ENCODE results near the gene CABCOCO1. TPM values are rescaled to one million over a fixed set of nuclear protein-coding genes. Genes with fewer than 3 reads are reported as not detected.

The CABCOCO1 gene
- total RNA-seq, 1 experiment from 2014 or later, result not detected

- H3K4me3 ChIP-seq (ENCODE audit: low read depth, low read length), result no peak overlapping the region
- DNase-seq, result no peak
- CTCF ChIA-PET, result no interaction called here
- Mint-ChIP-seq H3K36me3 (ENCODE audit: insufficient read depth, unreplicated experiment) (no peaks in the 10 kb centered on the region), H3K27me3 (ENCODE audit: insufficient read depth, unreplicated experiment) (peaks cover 8% of the 10 kb centered on the region), H3K27ac (ENCODE audit: unreplicated experiment) (no peak overlapping the region), H3K9me3 (ENCODE audit: unreplicated experiment) (no peaks in the 10 kb centered on the region), H3K4me3 (ENCODE audit: unreplicated experiment) (no peak overlapping the region), H3K4me1 (ENCODE audit: low read depth, unreplicated experiment) (peaks cover 6% of the 10 kb centered on the region)
- no peaks in the 10 kb centered on the region for H3K36me3 ChIP-seq (ENCODE audit: control insufficient read depth, insufficient read depth, low read length)
- BruUV-seq (replicated peaks), result no TSS peak
- intact Hi-C loops (cut with micrococcal nuclease; ENCODE audit: unreplicated experiment), result no loop called here
- H3K9me3 ChIP-seq, result no peaks in the 10 kb centered on the region
- POLR2A ChIA-PET, result no interaction called here
- no peaks in the 10 kb centered on the region for H3K4me1 ChIP-seq
- H3K27me3 ChIP-seq (replicated peaks; ENCODE audit: control insufficient read depth, insufficient read depth, low read length), result peaks cover 2% of the 10 kb centered on the region; the same call in 1 of the 2 replicates
- TF ChIP-seq CTCF (IDR thresholded peaks at IDR 0.05; ENCODE audit: insufficient read depth in 1 of 2, low read depth in 1 of 2, low read length in 1 of 2, severe bottlenecking in 1 of 2, unreplicated experiment in 1 of 2), result no peak
These were observed 26.8 kb upstream of the CABCOCO1 start for GRCh38 chr10:61635932-61636331.

- intact Hi-C loops (cut with micrococcal nuclease; ENCODE audit: unreplicated experiment), result no loop called here
- BruUV-seq (replicated peaks), result no TSS peak
- H3K9me3 Mint-ChIP-seq (ENCODE audit: unreplicated experiment), result no peaks in the 10 kb centered on the region
- H3K4me1 Mint-ChIP-seq (ENCODE audit: low read depth, unreplicated experiment), result no peaks in the 10 kb centered on the region
- no peak overlapping the region for H3K4me3 ChIP-seq (ENCODE audit: low read depth, low read length)
- no peaks in the 10 kb centered on the region for H3K36me3 Mint-ChIP-seq (ENCODE audit: insufficient read depth, unreplicated experiment)
- H3K4me3 Mint-ChIP-seq (ENCODE audit: unreplicated experiment), result no peak overlapping the region
- H3K36me3 ChIP-seq (ENCODE audit: control insufficient read depth, insufficient read depth, low read length), result no peaks in the 10 kb centered on the region
- DNase-seq, result no peak
- POLR2A ChIA-PET, result no interaction called here
- peaks cover 3% of the 10 kb centered on the region; the same call in 1 of the 2 replicates for H3K27me3 ChIP-seq (replicated peaks; ENCODE audit: control insufficient read depth, insufficient read depth, low read length)
- no peak overlapping the region for H3K27ac Mint-ChIP-seq (ENCODE audit: unreplicated experiment)
- no peaks in the 10 kb centered on the region for H3K4me1 ChIP-seq
- H3K27me3 Mint-ChIP-seq (ENCODE audit: insufficient read depth, unreplicated experiment), result peaks cover 12% of the 10 kb centered on the region
- TF ChIP-seq CTCF (IDR thresholded peaks at IDR 0.05; ENCODE audit: insufficient read depth in 1 of 2, low read depth in 1 of 2, low read length in 1 of 2, severe bottlenecking in 1 of 2, unreplicated experiment in 1 of 2), result no peak
- H3K9me3 ChIP-seq, result no peaks in the 10 kb centered on the region
- CTCF ChIA-PET, result no interaction called here
These were observed 22.8 kb upstream of the CABCOCO1 start for GRCh38 chr10:61639952-61640351.

- ChIA-PET CTCF (no interaction called here), POLR2A (no interaction called here)
- no peak for DNase-seq
- no peaks in the 10 kb centered on the region for H3K36me3 Mint-ChIP-seq (ENCODE audit: insufficient read depth, unreplicated experiment)
- H3K4me3 ChIP-seq (ENCODE audit: low read depth, low read length), result no peak overlapping the region
- BruUV-seq (replicated peaks), result no TSS peak
- no peak overlapping the region for H3K4me3 Mint-ChIP-seq (ENCODE audit: unreplicated experiment)
- no peaks in the 10 kb centered on the region for H3K9me3 Mint-ChIP-seq (ENCODE audit: unreplicated experiment)
- H3K27me3 ChIP-seq (replicated peaks; ENCODE audit: control insufficient read depth, insufficient read depth, low read length), result peaks cover 3% of the 10 kb centered on the region; the same call in 1 of the 2 replicates
- intact Hi-C loops (cut with micrococcal nuclease; ENCODE audit: unreplicated experiment), result no loop called here
- no peaks in the 10 kb centered on the region for H3K4me1 Mint-ChIP-seq (ENCODE audit: low read depth, unreplicated experiment)
- no peak for TF ChIP-seq CTCF (IDR thresholded peaks at IDR 0.05; ENCODE audit: insufficient read depth in 1 of 2, low read depth in 1 of 2, low read length in 1 of 2, severe bottlenecking in 1 of 2, unreplicated experiment in 1 of 2)
- no peaks in the 10 kb centered on the region for H3K4me1 ChIP-seq
- peaks cover 12% of the 10 kb centered on the region for H3K27me3 Mint-ChIP-seq (ENCODE audit: insufficient read depth, unreplicated experiment)
- H3K27ac Mint-ChIP-seq (ENCODE audit: unreplicated experiment), result no peak overlapping the region
- H3K36me3 ChIP-seq (ENCODE audit: control insufficient read depth, insufficient read depth, low read length), result no peaks in the 10 kb centered on the region
- H3K9me3 ChIP-seq, result no peaks in the 10 kb centered on the region
These were observed 21.9 kb upstream of the CABCOCO1 start for GRCh38 chr10:61640856-61641255.
